DLD1 (cell line): Measurements from ENCODE around the gene HELZ.
"Not testable (repeated sequence)": the region's sequence is repeated elsewhere in the genome, so short reads cannot be mapped to it uniquely, and the experiment has no call there.

Experiments
- in situ Hi-C: cut with HindIII; loops from 2 replicates; pipeline ENCODE4 v1.10.0; 2017; ENCODE audit warnings: low sequenced_read_pairs

HELZ gene

DNA sequence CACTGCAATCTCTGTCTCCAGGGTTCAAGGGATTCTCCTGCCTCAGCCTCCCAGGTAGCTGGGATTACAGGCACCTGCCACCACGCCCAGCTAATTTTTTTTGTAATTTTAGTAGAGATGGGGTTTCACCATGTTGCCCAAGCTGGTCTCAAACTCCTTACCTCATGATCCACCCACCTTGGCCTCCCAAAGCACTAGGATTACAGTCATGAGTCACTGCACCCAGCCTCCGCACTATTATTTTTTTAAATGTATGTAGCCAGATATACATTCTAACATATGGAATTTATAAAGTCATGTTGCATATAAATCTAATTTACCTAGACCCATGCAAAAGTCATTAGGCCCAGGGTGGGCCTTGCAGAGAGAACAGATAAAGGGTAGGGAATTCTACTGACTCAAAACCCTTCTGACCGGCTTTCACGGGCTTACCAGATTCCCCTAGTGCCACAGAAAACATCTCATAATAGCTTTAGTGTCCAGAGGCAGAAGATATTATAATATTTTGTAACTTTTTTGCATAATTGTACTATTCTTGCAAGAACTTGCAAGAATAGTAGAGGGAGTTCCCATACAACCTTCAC is 20.5 kb upstream of the HELZ start:
- in situ Hi-C loops, result no loop called here

DNA sequence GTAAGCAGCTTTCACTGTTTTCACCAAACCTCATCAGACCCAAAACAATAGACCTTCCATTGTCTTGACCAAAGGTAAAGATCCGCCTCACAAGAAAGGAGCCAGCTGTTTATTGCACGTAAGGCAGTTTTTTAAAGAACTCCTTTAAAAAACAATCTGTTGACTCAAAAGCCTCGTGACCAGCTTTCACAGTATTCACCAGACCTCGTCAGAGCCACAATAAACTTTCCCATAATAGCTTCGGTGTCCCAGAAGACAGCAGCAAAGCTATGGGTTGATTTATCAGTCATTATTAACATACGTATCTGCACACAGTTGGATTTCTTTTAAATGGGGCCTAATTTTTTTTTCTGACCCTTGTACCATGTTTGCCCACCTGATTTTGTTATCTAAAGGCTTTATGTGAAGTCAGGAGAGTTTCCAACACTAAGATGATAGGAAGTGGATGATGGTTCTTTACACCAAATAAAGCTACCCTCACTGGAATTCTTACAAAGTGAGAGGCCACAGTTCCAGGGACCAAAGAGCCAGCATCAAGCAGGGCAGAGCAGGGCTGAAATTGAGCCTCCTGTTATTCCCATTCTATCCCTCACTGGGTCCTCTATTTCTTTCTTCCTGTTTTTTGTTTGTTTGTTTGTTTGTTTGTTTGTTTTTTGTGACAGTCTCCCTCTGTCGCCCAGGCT is 17.6 kb upstream of the HELZ start:
- in situ Hi-C loops, result no loop called here

DNA sequence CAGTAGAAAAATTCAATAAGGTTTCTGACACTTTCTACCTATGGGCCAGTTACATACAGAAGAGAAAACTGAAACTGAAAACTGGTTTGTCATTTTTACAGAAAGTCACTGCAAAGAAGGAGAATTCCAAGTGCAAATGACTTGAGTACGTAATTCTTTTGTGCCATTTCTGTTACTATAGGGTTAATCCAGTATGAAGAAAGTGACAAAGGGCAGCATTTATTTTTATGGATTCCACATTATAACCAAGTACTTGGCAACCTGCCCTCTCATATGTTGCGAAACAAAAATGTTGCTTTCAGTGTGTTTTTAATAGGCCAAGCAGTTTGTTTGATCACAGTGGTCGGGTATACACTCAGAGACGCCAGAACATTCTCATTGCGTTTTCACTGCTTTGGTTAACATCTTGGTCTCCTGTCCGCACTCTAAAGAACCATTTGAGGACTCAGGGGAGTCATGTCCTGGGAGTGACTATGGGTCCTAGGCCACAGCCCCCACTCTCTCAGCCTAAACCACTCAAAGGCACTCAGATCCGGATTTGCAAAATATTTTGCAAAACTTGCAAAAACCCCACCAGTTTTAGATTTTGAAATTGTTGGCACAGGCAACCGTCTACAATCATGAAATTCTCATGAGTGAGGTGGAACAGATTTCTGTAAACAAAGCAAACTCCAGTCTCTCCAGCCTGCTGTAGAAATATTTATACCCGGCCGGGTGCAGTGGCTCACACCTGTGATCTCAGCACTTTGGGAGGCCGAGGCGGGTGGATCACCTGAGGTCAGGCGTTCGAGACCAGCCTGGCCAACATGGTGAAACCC is 15.4 kb upstream of the HELZ start:
- in situ Hi-C loops, result no loop called here

DNA sequence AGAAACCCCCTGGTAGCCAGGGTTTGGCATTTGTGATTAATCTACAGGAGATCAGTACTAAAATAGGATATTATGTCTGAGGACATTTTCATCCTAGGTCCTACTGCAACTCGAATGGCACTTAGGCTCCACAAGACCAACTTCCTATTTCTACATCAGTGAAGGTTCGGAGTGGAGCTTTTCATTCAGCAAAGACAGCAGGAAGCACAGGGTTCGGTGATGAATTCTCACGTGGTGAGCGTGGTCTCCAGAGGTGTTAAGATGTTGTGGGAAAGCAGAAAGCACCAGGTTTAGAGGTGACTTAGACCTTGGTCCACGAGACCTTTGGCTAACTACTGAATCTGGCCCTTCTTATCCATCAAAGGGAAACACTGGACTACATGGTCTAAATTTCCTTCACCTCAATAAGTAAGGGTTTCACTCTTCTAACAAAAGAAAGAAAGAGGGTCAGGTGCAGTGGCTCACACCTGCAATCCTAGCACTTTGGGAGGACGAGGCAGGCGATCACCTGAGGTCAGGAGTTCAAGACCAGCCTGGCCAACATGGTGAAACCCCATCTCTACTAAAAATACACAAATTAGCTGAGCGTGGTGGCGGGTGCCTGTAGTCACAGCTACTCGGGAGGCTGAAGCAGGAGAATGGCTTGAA is 13.9 kb upstream of the HELZ start:
- in situ Hi-C loops, result no loop called here

DNA sequence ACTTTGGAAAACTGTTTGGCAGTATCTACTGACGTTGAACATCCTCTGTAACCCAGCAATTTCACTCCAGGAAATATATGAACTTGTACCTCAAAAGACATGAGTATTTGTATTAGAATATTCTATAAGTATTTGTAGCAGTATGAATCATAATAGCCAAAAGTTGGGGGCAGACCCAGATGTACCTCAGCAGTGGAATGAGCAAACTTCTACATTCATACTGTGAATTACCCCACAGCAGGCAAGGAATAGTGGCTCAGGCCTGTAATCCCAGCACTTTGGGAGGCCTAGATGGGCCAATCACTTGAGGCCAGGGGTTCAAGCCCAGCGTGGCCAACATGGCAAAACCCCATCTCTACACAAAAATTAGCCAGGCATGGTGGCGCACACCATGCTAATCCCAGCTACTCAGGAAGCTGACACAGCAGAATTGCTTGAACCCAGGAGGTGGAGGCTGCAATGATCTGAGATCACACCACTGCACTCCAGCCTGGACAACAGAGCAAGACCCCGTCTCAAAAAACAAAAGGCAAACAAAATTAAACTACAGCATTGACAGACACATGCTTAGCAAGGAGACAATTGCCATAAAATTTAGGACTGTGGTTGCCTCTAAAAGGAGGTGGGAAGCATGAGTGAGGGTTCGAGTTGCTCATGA is 11.2 kb upstream of the HELZ start:
- in situ Hi-C loops, result no loop called here

DNA sequence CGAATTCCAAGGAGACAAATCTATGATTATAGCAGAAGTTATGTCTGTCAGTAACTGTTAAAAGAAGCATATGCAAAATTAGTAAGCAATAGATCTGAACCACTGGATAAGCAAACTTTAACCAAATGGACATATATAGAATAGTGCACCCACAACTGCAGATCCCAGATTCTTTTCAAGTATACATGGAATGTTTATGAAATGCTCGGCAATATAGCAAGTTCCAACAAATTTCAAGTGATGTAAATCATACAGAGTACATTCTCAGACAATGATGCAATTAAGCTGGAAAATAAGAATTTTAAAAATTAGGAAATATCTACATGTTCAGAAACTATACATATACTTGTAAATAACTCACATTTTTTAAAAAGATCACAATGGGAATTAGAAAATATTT is 8.4 kb upstream of the HELZ start:
- in situ Hi-C loops, result no loop called here

DNA sequence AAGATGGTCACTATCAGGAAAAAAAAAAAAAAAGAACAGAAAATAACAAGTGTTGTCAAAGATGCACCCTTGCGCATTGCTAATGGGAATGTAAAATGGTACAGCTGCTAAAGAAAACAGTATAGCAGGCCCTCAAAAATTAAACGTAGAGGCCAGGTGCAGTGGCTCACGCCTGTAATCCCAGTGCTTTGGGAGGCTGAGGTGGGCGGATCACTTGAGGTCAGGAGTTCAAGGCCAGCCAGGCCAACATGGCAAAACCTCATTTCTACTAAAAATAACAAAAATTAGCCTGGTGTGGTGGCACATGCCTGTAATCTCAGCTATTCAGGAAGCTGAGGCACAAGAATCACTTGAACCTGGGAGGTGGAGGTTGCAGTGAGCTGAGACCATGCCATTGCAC is 6.6 kb upstream of the HELZ start:
- in situ Hi-C loops, result not testable (repeated sequence)

DNA sequence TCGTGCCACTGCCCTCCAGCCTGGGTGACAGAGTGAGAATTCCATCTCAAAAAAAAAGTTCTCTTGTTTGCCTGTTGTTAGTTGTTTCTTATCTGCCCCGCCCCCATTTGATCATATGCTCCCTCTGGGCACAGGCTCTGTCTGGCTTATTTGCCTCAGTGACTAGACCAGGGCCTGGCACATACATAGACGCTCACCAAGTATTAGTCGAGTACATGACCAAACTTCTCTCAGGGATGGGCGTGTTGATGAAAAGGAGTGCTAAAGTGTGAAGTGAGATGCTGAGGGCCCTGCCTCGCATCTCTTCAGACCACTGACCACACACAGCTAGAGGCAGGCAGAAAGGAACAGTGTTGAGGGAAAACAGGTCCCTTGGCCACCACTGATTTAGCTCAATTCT is 3.3 kb upstream of the HELZ start:
- in situ Hi-C loops, result no loop called here

DNA sequence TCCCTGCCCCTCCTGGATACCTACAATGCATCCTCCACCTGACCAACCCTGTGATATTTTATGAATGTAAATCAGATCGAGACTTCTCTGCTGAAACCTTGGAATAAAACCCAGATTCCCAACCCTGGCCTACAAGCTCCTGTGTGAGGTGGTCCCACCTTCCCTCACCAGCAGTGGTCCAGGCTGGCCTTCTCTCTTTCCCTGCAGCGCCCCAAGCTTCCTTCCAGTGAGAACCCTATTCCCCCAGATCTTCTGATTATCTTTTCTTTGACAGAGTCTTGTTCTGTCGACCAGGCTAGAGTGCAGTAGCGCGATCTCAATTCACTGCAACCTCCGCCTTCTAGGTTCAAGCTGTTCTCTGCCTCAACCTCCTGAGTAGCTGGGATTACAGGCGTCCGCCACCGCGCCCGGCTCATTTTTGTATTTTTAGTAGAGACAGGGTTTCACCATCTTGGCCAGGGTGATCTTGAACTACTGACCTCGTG is 2.5 kb upstream of the HELZ start:
- in situ Hi-C loops, result no loop called here

DNA sequence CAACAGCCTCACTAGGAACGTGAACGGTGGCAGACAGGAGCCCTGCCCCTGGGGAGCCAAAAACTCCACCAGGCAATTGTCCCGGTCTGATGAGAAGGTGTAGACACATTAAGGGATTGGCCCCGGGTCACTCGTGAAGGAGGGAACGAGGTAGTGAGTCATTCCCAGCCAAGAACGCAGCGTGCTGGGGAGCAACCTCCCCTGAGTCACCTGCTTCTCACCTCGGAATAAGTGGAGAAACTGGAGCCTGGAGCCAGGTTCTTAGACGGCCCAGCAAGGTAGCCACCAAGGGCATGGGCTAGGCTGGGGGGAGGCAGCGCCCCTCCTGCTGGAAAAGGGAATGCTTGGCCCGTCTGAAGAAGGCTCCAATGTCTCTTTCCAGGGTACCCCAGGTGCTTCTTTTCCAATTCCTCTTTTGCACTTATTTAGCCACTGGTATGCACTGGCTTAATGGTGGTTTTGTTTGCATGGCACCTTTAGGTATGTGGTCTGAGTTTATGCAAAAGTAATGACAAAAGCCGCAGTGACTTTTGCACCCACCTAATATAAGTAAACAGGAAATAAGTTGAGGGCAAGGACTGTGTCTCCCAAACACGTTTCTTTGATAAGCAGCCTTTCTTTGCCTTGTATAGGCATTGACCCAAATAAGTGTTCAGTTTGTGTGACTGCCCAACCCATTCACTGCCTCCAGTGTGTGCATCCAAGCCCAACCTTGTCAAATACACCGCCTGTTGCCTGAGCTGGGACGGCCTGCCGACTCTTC is 1.8 kb upstream of the HELZ start:
- in situ Hi-C loops, result no loop called here

DNA sequence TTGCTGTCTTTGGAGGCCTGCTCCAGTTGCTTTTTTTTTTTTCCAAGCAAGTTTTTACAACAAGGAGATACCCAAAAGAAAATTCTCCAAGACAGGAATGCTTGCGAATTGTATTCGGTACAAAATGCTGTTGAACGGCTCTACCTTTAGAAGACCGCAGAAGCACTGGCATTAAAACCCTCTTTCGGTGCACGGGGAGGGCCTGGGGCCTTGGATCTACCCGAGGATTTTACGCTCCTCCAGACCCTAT is 1.3 kb upstream of the HELZ start:
- in situ Hi-C loops, result no loop called here

DNA sequence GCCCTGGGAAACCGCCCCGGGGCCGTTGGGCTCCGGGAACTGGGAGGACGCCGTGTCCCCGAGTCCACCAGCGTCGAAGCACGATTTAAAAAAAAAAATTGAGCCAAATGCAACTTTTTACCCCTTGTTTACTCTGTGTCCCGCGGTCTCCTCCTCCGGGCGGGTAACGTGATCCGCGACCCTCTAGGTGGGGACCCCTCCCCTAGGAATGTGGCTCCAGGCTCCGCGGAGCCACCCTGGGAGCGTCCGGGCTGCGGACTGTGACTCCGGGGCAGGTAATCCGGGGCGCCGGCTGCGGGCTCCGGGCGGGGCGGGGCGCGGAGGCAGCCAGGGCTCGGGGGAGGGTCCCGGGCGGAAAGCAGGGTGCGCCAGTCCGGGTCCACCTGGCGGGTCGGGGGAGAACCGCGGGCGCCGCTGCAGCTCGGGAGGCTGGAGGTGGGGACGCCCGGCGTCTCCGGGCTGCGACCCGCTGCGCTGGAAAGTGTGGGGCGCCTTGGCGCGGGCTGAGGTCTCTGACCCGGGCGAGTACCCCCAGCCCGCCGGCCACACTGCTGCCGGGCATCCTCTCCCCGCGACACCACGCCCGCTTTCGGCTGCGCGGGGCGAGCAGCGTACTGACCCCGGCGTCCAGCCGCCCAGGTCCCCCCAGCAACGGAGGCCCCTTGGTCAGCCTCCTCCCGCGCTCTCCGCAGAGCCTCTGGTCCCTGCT is 852 bp upstream of the HELZ start:
- in situ Hi-C loops, result no loop called here

DNA sequence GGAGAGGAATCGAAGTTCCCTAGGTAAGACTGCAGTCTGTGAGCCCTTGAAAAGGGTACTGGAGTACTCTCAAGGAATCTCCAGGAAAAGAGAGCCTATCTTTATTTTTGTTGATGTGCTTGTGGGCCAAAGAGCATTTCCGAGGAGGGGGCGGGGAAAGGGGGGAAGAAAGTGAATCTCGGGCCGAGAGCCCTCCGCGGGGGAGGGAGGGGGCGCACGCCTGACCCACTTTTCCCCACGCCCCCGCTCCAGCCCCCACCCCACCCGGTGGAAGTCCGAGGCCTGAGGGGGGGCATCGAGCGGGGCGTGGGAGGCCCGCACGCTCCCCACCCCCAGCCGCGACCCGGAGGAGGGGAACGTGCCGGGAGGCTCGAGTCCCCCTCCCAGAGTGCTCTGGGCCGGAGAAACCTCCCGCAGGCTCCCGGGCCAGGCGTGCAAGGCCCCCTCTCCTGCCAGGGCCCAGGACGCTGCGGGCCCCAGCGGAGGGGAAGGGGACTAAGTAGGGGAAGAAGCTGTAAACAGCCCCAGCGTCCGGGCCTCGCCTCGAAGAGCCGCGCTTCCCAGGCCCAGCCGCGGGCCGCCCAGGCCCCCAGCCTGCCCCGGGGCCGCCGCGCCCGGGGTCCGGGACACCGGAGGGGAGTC is 444 bp downstream of the HELZ start:
- in situ Hi-C loops, result no loop called here

DNA sequence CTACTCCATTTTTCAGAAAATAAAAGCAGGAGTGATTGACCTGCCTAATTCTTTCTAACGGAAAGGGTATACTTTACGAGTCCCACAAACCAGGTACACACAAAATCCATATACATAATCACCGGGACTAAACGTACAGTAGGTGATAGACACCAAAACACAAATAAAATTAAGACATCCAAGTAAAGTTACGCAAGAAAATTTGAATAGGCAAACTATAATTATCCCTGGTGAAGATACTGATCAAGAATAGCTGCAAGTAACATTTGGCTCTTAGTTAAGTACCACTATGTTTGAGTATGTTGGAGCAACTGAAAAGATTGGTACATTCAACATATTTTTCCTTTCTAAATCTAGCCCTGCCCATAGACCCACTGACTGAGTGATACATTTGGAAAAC is 1.7 kb downstream of the HELZ start:
- in situ Hi-C loops, result no loop called here

DNA sequence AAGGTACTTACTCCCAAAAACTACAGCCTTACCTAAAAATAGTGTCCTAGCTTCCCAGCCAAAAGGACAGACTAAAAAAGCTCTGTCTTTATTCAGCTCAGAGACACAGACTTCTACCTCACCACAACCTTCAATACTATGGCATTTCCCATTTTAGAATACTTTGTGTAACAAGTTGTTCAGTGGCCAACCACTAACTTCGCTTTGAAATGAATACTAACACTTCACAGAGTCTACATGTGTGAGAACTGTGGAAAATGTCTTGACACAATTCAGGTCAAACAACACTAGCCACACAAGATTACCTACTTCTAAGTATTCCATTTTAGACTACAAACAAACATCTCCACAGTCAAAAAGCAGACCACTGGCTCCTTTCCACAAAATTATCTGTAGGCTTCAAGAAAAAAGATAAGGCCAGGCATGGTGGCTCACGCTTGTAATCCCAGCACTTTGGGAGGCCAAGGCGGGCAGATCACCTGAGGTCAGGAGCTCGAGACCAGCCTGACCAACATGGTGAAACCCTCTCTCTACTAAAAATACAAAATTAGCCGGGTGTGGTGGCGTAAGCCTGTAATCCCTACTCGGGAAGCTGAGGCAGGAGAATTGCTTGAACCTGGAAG is 3.2 kb downstream of the HELZ start:
- in situ Hi-C loops, result no loop called here

DNA sequence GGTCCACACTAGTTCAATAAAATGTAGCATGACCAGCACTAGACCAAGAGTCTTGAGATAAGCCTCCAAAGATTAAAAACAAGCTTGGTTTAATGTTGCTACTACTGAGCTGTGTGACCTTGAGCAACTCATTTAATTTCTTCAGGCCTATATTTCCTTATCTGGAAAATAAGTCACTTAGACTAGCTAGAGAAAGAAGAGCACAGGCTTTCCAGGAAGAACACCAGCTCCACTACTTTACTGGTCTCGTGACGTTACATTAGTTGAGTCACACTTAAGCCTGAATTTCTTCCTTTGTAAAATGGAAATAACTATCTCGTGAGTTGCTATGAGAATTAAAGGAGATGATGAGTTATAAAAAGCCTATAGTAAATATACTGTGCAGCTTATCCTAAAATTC is 5.4 kb downstream of the HELZ start:
- in situ Hi-C loops, result no loop called here

DNA sequence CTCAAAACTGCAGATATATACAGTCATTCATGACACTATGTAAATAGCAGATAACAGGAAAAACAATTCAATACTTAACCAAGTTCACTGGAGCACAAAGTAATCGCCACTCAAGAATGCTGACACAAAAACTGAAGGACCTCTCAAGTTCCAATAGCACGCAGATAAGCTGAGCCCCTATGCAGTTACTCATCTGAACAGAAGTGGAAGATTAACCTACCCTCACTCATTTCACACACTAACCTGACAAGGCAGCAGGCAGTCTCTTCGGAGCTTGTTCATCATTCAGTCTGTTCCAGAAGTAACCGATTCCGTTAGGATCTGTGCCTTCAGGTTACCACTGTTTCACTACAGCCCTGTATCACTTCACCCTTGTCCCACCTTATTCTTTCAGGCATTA is 6.0 kb downstream of the HELZ start:
- in situ Hi-C loops, result no loop called here

DNA sequence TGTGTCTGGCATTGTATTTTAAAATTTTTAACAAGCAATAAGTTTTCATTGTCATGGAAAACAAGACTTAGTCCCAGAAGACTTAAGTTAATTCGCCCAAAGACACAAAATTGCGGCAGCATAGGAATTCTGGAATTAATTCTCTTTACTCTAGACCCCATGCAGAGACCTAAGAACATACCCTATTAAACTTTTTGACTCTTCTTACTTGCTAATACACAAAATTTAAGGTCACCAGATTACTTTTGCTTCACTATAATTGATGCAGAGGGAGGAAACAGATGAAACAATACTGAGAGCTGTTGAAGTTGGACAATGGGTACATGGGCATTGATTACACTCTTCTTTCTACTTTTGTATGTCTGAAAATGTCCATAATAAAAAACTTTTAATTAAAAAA is 12.6 kb downstream of the HELZ start:
- in situ Hi-C loops, result no loop called here
